T-helper 9 cell (primary cell): Measurements from ENCODE around the gene KCNH3.
A peak's percentile ranks its signal among the peaks of the same experiment; 100 is the strongest.
"Not testable (repeated sequence)": the region's sequence is repeated elsewhere in the genome, so short reads cannot be mapped to it uniquely, and the experiment has no call there.

ENCODE experiments used
- DNase-seq: peaks from one replicate; pipeline ENCODE4 v3.0.0-alpha.2; 2020

KCNH3 gene

DNA sequence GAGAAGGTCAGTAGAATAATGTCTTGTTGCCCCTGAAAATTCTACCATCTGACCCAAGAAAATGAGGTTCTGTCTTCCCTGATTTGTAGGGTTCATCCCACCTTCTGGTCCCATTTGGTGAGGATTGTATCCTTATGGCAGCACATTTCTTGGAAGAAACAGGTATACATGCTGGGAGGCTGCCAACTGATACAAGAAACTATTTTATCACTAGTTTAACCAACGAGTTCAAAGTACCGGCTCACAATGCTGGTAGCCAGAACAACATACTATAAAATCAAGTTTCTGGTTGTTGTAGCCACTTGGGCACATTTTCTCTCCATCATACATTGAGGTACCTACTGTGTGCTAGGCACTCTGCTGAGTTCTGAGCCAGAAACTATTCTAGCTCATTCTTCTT is 7.1 kb upstream of the KCNH3 start:
- no peak for DNase-seq

DNA sequence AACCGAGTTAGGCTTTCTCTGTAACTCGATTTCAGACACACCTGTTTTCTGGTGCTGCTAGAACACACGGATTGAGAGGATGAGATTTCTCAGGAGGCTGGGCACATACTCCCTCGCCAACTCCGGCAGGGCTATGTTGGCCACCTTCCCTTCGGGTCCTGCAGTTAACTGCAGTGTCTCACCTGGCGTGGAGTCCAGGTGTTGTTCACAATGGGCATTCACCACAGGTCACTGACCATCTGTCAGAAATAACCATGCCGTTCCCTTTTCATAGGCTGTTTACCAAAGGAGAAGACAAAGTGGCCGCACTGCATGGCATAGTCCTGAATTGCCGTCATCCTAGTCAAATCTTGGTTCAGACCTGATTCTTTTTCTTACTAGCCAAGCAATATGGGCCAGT is 5.5 kb upstream of the KCNH3 start:
- no peak for DNase-seq

DNA sequence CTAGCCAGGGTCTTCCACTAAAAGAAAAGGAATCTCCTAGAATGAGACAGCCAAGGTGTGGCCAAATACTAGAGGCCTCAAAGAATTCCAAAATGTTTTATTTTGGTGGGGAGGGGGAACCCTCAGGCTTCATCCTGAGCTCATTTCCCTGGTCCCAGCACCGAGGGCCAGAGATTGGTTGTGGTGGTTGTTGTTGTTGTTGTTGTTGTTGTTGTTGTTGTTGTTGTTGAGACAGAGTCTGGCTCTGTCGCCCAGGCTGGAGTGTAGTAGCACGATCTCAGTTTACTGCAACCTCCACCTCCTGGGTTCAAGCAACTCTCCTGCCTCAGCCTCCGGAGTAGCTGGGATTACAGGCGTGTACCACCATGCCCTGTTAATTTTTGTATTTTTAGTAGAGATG is 4.7 kb upstream of the KCNH3 start:
- not testable (repeated sequence) for DNase-seq

DNA sequence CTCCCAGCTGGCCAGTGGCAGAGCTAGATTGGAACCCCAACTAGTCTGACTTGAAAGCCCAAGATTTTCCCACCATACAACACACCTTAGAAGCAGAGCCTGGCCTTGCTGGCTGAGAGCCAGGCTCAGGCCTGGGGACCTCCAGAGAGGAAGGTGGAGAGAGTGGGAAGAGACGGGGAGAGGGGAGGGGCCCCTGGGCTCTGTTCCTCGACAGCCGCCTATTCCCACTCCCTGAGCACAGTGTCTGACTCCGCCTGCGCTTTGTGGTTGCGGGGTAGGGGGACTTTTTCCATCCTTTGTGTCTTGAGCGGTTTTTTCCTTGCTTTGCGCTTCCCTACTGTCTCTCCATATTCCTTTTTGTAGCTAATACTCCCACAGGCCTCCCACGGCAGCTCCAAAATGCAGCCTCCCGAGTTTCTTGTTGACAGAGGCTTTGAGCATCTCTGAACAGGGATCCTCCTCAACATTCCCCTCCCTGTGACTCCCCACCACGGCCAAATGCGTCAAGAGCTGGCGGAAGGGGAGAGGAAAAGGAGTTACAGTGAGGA is 4.0 kb upstream of the KCNH3 start:
- DNase-seq, result no peak

DNA sequence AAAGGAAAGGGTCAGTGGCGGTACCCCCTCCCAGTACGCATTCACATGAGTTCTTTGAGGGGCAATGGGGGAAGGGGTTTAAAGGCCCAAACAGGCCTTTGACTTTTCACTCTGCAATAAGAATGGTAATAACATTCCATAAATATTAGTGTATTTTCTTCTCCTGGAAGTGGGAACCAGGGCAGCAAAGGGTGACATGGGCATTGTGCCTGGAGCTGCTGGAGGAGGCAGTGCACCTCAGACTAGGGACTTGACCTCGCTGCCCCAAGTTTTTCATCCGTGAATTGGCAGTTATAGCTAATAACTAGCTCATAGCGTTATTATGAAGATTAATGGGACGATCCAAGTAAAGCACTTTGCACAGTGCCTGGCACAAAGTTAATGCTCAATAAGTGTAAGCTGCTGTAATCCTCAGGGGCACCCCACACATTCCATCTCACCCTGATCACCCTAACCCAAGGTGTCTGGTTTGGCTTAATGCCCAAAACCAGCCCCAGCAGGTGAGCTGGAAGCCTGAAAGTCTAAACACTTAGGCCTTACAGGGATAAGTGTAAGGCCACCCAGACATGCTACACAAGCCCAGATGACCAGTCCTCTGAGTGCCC is 2.8 kb upstream of the KCNH3 start:
- DNase-seq, result no peak

DNA sequence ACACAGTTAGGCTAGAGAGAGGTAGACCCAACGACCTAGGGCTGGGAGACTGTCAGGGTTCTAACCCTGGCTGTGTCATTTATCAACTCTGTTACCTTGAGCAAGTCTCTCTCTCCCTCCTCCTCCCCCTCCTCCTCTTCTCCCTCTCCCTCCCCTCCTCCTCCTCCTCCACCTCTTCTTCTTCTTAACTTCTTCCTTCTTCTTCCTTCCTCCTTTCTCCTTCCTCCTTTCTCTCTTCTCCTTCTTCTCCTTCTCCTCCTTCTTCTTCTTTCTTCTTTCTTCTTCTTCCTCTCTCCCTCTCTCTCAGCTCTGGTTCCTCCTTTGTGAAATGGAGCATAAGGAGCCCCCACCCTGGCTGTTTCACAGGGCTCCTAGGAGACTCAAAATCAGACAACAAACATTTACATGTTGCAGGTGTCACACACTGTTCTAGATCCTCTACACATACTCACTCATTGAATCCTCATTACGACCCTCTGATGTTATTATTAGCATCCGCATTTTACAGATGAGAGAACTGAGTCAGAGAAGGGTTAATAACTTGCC is 2.2 kb upstream of the KCNH3 start:
- DNase-seq, result no peak

DNA sequence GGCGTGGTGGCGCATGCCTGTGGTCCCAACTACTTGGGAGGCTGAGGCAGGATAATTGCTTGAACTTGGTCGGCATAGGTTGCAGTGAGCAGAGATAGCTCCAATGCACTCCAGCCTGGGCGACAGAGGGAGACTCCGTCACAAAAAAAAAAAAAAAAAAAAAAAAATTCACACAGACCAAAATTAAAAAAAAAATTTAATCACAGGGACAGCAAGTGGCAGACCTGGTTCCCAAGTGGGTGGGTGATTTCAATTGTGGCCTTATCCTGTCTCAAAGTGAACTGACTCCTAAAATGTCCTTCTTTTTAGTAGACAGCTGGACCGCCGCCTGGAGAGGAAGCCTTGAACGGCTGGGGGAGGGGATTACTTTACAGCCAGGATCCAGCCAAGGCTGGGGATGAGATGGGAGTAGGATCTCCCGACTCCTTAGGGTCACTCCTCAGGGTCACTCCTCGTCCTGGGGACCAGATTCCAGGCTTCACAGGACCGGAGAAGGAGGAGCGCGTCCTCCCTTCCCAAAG is 1.5 kb upstream of the KCNH3 start:
- DNase-seq, result no peak

DNA sequence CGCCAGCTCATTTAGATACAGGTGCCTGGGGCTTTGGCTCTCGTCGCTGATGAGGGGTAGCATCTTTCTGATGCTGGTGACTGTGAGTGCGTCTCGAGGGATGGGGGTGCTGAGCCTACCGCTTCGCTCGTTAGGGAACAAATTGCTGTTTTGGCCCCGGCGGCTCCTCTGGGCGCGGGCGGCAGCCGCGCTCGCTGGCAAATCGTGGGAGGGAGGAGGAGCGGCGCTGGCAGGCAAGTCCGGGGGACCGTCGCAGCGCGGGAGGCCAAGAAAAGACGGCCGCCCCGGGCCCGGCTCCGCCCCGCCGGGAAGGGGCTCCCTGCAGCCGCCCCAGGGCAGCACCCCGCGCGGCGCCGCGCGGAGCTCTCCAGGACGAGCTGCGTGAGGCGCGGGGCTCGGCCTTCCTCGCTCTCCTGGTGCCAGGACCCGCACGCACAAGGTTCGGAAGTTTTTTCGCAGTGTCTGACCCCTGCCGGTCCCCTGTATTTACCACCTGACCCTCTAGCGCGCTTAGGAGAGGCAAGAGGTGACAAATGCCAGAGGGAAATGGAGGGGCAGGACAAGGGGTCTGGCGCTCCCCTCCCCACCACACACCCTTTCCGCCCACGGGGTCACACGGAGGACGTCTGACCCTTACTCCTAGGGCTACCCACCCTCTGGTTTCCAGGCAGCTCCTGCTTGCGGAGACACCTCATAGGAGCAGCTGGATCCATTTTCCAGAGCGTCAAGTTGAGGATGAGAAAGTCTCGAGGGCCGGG is 899 bp upstream of the KCNH3 start:
- peak; percentile 17 for DNase-seq

DNA sequence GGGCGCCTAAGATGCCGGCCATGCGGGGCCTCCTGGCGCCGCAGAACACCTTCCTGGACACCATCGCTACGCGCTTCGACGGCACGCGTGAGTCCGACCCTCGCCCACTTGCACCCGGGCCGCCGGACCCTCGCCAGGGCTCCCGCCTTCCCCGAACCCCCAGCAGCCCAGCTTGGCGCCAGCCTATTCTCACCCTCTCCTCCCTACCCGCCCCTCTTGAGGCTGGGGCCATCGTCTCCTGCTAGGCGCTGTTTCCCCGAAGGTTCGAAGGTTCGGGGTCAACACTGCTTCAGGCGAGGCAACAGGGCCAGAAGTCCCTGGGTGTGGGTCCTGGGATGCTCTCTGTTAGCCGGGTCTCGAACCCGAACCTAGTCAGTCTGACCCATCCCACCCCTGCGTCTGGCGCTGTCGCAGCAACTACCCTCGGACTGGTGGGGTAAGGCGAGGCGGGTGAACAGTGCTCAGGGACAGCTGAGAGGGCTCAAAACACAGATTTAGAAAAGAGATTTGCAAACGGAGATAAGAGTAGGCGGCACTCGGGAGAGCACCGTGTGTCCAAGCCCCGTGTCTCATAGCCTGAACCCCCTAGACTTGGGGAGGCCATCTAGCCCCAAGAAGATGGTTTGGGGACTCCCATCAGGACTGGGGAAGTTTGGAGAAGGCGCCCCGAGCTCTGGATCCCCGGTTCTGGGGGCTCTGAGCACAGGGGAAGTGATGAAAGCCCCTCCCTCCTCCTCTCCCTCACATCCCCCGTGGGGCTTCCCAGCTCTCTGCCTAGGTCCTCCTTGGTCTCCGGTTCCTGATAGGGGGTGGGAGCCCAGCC is 787 bp downstream of the KCNH3 start:
- no peak for DNase-seq

DNA sequence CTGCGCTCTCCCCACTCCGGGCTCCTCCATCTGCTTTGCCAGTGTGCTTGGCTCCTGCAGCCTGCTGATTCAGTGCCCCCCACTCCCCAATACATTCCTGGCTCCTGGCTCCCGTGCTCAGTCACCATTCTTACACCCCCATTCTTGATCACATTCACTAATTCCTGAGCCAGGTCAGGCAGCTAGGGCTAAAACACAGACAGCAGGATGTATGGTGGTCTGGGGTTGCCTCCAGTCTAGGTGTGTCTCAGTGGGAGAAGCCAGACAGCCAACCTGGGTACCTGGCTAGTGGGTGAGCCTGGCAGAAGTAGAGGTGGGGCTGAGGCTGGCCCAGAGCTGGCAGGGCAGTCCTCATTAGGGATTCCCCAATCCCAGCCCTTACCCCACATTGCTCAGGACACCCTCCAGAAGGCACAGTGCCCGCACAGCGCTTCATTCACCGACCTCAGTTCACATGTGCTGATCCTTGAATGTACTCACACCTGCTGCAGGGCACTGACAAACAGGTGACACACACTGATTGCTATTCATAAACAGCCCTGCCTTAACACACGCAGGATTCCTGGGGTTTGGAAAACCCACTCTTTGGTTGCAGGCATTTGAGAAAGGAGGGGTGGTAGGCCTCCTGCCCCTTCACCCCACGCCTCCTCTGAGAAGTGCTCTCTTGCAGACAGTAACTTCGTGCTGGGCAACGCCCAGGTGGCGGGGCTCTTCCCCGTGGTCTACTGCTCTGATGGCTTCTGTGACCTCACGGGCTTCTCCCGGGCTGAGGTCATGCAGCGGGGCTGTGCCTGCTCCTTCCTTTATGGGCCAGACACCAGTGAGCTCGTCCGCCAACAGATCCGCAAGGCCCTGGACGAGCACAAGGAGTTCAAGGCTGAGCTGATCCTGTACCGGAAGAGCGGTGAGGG is 1.7 kb downstream of the KCNH3 start:
- no peak for DNase-seq

DNA sequence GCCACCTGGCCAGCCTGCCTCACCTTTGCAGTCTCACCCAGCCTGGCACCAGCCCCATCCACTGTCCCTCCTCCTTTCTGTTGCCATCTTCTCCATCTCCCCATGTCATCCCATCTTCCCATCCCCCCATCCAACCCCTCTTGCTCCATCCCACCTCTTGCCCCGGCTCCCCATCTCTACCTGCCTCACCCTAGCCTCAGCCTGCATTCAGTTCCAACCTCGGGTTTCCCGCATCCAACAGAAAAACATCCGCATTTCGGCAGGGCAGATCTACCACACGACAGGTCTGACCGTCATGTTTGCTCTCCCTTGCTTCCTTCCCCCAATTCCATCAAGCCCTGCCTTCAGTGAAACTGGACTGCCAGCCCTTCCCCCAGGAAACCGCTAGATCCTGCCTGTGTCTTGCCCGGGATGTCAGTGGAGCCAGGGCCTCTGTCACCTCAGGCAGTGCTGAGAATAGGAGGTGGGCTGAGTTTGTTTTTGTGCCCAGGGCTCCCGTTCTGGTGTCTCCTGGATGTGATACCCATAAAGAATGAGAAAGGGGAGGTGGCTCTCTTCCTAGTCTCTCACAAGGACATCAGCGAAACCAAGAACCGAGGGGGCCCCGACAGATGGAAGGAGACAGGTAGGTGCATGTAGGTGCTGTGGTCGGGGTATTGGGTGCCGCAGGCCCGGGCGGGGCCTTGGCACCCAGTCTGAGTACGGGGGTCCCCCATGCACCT is 2.5 kb downstream of the KCNH3 start:
- no peak for DNase-seq

DNA sequence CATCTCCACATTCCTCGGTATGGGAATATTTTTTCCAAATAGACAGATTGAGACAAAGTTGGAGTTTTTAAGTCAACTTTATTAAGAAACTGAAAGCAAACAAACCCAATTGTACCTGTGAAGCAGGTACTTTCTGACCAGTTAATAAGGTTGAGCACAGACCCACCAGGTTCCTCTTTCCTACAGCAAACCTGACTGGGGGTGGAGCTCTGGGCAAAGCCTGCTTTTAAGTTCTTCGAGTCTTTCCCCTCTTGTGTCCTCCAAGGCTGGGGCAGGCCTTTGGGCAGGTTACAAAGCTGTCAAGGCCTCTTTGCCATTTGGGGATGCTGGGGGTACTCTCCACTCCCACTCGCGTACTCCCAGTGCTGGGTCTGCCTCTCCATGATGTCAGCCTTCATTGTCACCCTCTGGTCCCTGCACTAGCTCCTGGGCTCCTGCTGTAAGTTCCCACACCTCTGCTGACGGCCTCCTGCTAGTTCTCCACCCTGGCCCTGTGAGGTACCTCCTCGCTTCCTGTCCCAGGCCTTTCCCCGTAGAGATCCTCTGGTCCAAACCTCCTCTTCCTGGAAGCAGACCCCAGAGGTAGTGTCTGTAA is 3.2 kb downstream of the KCNH3 start:
- DNase-seq, result no peak

DNA sequence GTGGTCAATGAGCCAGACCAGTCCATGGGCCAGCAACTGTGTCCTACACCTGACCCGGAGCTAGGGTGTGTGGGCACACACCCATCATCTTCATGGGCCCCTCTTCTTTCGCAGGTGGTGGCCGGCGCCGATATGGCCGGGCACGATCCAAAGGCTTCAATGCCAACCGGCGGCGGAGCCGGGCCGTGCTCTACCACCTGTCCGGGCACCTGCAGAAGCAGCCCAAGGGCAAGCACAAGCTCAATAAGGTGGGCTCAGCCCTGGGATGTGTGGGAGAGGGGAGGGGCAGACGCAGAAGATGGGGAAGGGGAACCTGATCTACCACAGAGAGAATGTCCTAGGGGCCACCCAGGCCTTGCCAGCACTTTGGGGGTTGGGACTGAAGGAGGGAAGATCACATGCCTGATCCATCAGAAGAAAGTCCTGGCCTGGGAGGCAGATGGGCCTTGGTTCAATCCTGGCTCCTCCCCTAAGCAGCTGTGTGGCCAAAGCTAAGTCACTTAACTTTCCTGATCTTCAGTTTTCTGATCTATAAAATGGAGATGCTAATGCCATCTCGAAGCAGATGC is 3.8 kb downstream of the KCNH3 start:
- DNase-seq, result no peak

DNA sequence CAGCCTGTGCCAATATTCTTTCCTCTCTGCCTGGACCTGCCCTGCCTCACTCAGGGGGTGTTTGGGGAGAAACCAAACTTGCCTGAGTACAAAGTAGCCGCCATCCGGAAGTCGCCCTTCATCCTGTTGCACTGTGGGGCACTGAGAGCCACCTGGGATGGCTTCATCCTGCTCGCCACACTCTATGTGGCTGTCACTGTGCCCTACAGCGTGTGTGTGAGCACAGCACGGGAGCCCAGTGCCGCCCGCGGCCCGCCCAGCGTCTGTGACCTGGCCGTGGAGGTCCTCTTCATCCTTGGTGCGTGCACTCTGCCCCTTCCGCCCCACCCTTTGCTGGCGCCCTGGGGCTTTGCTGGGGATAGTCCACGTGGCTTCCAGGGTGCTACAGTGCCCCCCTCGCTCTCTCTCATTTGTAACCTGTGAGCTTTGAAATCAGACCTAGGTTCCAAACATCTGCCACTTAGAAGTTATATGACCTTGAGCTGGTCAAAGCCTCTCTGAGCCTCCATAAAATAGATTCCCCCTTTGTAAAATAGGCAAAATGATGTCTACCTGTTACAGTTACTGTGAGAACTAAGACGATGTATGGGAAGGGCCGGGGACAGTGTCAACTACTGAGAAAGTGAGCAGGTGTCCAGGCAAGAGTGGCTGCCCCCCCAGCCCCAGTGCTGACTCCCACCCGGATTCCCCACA is 4.5 kb downstream of the KCNH3 start:
- no peak for DNase-seq

DNA sequence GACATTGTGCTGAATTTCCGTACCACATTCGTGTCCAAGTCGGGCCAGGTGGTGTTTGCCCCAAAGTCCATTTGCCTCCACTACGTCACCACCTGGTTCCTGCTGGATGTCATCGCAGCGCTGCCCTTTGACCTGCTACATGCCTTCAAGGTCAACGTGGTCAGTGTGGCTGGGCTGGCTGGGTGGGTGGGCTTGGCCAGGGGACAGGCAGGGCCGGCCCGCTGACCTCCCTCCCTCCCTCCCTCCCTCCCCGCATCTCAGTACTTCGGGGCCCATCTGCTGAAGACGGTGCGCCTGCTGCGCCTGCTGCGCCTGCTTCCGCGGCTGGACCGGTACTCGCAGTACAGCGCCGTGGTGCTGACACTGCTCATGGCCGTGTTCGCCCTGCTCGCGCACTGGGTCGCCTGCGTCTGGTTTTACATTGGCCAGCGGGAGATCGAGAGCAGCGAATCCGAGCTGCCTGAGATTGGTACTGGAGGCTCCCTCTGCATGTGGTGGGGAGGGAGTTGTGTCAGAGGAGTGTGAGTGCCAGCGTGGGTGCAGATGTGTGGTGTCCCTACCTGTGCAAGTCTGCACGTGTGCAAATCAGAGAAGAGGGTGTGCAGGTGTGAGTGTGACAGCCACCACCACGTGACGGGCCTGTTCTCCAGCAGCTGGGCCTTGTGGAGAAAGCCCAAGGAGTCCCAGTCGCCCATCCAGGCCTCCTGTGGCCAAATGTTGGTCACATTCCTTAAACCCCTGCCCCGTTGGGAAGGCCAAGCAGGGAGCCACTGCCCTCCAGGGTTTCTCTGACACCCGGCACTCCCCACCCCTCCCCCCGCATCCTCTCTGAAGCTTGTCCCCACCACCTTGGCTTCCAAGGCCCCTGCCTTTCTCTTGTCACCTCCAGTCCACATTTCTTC is 5.3 kb downstream of the KCNH3 start:
- DNase-seq, result no peak

DNA sequence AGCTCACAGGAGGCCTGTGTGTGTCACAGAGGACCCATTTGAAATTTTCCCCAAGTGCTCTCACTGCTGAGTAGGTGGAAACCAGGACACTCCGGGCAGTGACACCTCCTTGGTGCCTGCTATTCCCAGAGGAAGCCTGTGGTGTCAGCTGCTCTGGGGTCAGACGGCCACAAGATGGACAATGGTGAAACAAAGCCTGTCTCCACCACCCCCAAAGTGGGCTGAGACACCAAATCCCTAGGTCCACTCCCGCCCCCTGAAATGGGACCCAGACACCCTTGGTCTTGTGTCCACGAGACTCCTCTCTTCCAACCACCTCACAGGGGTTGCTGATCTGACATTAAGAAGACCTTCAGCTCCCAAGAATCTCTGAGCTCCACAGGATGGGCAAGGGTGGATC is 7.0 kb downstream of the KCNH3 start:
- no peak for DNase-seq

DNA sequence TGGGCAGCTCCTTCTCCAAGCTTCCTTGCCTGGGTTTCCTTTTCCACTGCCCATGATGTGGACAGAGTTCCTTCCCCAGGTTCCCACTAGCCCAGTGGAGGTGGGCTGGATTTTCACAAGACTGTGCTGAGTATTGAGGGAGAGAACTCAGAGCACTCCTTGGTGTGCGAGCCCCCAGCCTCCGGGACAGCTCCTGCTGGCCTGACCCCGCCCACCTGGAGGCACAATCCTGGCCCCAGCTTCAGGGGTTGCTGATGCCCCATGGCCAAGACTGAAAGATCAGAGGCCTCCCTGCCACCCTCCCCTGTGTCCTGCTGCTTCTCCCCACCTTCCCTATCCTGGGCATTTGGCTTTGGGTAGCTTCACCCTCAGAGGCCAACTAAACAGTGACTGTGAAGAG is 7.7 kb downstream of the KCNH3 start:
- DNase-seq, result no peak

DNA sequence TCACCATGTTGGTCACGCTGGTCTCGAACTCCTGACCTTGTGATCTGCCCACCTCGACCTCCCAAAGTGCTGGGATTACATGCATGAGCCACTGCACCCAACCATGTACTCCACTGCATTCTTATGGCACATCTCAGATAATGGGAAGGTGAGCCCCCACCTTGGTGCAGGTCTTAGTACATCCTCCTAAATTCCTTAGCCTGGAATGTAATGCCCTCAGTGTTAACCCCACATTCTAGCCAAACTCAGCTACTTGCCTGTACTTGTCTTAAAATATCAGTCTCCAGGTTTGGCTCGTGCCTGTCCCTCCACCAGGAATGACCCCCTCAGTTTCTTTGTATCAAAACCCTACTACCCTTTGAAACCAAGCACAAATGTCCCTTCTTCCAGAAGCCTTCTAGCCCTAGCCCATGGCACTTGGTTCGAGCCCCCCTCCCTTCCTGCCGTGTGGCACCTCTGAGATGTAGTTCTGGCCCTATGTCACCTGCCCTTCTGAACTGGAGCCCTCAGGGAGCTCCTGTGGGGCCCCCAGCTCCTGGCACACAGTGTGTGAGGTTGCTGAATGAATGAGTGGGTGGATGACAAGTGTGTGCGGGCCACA is 8.4 kb downstream of the KCNH3 start:
- no peak for DNase-seq
